Stimulated activated CD8-positive, alpha-beta memory T cell treated with anti-CD3 and anti-CD28 coated beads, Interleukin-7, amount 100 ng/mL, for 24 hours (primary cell): Measurements from ENCODE around the gene GAGE10.

Experiments
- DNase-seq: peaks from one replicate; pipeline ENCODE4 v3.0.0-alpha.2; 2020; ENCODE audit warnings: low read depth

GAGE10 gene, protein sequence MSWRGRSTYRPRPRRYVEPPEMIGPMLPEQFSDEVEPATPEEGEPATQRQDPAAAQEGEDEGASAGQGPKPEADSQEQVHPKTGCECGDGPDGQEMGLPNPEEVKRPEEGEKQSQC

DNA sequence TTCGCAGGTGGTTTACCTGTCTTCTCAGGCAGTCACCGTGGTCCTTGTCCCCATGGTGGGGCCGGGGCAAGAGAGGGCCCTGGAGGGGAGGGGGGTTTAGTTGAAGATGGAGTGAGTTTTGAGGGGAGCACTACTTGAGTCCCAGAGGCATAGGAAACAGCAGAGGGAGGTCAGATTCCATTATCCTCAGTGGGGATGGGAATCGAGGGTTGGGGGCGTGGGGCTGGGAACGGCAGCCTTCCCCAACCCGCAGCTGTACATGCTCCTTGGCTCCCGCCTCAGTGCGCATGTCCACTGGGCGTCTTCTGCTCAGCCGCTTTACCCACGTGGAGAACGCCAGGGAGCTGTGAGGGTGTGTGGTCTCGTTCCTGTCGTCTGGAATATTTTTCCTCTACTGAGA is at the start of gene GAGE10:
Gene GAGE10, plus strand, starts transcription at position 301 of the 400 bp plus-strand sequence. CDS start 1,214 bp downstream, outside the sequence.
- no peak for DNase-seq

DNA sequence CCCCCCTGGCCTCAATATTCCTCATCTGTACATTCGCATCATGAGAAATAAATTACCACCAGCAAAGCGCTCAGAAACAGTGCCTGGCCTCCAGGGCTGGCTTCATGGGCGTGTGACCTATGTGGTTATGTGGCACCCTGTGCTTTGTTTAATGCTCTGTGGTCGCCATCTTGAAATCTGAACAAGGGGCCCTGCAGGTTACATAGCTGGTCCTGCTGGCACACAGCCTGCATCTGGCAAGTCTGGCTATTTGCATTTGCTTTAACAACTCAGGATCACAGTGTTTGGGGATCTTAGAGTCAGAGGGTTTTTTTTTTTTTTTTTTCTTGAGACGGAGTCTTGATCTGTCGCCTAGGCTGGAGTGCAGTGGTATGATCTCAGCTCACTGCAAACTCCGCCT is 48.8 kb upstream of the GAGE10 start:
- no peak for DNase-seq

DNA sequence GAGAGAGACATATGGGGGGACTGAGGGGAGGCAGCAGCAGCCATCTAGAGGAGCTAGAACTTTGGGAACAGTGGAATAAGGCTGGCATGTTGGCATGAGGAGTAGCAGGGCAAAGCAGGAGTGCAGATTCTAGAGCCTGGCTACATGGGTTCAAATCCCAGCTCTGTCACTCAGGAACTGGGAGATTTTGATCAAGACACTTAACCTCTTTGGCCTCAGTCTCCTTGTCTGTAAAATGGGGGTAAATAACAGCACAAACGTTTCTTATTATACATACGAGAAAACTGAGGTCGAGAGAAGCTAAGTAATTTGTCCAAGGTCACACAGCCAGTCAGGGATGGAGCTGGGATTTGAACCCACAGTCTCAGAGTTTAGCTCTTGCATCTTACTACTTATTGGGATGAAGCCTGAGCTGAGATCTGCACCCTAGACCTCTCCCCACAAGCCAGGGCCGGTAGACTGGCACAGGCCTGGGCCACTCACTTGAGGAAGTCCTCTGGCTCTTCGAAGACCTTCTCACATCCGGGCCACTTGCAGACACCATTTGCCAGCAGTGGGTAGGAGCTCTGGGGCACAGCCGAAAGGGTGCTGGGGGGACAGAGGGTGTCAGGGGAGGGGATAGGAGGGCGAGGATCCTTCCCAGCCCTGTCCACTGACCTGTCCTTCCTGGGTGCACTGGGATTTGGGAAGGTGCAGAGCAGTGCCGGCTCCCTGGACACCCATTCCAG is 47.0 kb upstream of the GAGE10 start:
- DNase-seq = no peak

DNA sequence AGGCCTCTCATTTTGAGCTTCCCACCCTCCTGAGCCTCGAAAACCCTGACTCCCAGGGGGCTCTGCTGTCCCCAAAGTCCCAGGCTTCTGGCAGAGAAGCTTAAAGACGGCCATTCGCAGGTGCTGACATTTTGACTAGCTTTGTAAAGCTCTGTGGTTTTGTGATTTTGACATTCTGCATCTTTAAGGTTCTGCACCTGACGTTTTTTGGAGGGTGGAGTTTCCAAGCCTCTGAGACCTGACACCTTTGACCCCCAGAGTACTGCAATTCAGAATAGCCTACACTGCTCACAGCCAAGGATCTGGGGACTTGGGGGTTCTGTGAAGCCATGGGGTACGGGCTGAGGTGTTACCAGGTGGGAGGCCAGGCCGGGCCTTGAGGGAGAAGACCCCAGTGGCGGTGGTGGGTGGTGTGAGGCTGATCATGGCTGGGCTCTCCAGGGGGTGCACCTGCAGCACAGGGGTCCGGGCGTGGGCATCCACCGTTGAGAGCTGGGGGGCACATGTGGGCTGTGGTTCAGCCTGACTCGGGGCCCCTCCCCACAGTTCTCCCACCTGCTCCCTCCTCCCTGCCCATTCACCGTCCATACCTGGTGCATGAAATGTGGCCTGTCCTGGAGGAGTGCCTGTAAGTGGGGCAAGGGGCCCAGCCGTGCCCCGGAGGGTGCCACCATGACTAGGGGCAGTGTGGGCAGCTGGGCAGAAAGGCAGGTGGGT is 46.2 kb upstream of the GAGE10 start:
- no peak for DNase-seq

DNA sequence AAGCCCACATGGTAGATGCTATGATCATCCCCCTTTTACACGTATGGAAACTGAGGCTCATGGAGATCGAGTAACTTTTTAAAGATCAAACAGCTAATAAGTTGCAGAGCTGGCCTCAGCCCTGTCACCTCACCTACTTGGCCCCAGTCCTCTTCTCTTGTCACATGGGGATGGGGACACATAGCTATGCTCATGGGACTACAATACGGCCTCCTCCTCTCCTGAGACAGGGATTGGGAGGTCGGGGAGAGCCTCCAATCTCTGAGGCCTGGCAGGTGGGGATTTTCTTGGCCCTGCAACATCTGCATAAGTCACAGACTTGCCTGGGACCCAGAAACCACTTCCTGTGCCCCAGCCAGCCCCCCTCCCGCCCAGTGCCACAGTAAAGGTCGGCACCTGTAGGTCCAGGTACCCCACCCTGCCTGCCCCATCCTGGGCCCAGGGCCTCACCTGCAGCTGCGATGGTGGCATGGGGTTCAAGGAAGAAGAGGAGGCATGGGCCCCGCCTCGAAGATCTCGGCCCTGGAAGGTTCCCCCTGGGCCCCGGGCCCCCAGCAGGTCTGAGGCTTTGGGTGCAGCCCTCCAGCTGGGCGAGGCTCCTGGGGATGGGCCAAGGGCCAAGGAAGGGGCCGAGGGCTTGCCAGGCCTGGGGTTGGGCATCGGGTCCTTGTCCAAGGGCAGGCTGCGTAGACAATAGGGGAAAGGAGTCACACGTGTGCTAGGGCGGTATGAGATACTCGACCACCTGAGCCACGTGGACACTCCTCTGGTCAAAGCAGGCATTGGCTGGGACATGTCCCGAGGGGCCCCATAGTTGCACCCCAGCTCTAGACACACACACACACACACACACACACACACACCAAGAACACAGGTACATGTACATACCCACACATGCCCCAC is 45.3 kb upstream of the GAGE10 start:
- DNase-seq = no peak

DNA sequence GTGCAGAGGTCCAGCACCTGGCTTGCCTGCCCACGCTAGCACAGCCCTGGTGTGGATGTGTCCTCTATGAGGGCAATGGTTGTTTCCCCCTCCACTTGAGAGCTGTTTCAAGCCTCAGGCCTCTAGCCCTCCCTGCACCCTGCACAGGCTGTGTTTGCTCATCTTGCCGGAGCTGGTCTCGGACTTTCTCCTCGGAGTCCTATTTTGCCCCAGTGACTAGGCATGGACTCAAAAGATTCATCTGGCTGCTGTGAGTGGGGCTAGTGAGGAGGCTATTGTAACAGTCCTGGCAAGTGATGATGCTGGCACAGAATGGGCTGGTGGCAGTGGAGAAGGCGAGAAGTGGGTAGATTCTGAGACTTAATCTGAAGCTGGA is 44.7 kb upstream of the GAGE10 start:
- DNase-seq = no peak

DNA sequence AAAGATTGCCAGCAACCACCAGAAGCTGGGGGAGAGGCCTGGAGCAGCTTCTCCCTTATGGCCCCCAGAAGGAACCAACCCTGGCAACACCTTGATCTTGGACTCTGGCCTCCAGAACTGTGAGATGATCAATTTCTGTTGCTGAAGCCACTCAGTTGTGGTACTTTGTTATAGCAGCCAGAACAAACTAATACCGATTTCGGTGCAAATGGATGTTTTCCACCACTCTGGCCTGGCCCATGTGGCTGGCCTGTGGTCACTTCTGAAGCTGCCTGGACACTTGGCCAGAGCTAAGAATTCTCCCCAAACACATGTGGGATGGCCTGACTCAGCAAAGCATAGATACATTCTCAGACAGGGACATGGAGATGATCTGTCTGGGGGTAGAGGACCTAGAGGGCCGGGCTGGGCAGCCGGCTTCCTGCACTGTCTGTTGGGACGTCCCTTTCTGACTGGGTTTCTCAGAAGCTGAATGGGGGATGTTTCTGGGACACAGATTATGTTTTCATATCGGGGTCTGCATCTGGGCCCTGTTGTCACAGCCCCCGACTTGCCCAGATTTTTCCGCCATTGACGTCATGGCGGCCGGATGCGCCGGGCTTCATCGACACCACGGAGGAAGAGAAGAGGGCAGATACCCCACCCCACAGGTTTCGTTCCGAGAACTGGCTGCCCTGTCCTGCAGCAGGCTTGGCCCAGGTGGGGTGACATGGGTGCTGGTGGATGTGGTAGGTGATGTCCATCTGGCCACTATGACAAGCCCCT is 43.0 kb upstream of the GAGE10 start:
- DNase-seq = no peak

DNA sequence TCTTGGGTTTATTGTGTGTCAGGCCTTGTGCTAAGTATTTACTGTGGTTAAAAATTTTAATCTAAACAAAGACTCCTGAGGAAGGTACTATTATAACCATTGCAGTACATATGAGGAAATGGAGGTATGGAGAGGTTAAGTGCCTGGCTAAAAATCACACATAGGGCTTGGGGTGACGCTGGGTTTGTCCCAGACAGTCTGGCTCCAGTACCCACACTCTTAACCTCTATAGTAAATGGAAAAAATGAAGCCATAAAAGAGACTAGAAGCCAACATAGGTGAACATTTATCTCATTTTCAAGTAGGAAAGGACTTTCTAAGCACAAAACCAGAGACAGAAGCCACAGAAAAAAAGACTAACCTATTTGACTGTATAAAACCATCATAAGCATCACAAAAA is 40.8 kb upstream of the GAGE10 start:
- no peak for DNase-seq

DNA sequence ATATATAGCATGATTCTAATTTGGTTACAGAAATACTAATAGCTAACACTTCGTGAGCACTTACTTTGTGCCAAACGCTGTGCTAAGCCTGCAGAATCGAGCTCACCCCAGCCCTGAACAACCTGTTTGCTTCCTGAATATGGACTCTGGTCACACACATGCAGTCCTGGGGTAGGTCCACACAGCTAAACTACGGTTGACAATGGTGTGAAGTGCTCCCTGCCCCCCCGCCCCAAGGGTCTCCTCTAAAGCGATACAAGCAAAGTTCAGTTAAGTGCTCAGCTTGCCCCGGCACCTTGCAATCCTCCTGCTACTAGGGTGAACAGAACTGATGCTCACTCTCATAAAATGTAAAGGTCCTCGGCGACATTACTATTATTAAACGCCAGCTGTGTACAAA is 39.8 kb upstream of the GAGE10 start:
- no peak for DNase-seq

DNA sequence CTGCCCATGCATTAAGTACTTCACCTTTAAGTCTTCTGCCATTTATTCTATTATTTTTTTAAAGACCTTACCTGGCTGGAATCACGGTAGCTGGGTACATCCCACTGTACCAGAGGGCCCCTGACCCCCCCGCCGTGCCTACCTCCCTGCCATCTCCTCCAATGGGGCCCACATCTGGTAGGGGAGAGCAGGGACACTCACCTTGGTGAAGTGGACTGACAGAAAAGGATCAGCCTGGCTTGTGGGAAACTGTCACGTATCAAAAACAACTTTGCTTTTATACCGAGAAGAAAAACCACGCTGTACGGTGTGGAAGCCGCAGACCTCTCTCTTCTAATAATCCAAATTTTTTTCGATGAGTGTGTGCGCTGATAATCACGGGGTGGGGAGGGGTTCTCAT is 39.0 kb upstream of the GAGE10 start, which contains the start of gene FOXP3:
Gene FOXP3, minus strand, starts transcription at position 251 of the 400 bp plus-strand sequence. CDS start 6,205 bp downstream, outside the sequence.
- no peak for DNase-seq

DNA sequence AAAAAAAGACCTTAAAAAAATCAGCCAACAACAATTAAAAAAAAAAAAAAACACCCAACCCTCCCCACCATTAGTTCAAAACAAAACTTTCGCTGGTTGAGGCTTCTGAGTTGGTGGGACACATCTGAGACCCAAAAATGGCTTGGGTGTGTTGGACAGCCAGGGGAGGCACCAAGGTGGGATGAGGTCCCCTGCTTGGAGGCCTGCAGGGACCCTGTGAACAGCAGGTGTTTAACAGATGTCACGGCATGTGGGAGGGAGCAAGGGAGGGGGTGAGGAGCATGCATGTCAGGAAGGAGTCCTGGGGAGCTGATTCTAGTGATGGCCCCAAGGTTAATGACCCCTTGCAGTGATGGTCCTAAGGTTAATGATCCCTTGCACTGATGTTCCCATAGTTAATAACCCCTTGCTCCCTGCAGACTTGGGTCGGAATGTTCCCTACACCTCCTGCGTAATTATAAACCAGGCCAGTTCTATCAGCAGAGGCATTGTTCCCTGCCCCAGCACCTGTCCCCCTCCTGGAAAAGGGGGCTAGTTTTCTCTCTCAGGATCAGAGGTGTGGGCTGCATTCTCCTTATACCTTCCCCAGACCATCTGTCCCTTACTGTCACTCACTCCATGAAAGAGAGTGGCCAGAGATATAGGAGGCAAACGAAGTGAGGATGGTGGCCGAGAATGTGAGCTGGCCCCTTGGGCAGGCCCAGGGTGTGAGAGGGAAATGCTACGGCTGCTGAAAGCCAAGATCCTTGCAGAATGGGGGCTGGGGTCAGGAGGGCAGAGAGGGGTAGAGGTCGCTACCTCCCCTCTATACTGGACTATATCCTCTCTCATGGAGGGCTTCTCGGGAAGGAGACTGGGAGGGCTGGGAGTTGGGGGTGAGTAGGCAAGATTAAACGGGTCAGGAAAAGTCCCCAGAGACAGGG is 36.7 kb upstream of the GAGE10 start:
- no peak for DNase-seq

DNA sequence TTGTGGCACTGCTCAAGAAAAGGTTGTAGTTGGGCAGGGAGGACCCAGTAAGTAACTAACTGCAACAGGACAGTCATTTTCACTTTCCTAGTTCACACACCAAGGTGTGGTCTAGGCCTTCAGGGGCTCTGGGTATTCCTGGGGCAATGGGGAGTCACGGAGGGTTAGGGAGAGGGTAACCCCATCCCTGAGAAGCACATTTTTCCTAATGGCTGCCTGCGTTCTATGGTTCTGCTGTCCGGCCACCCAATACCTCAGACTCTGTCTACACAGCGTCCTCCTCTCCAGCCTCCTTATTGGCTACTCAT is 34.8 kb upstream of the GAGE10 start:
- DNase-seq = no peak

DNA sequence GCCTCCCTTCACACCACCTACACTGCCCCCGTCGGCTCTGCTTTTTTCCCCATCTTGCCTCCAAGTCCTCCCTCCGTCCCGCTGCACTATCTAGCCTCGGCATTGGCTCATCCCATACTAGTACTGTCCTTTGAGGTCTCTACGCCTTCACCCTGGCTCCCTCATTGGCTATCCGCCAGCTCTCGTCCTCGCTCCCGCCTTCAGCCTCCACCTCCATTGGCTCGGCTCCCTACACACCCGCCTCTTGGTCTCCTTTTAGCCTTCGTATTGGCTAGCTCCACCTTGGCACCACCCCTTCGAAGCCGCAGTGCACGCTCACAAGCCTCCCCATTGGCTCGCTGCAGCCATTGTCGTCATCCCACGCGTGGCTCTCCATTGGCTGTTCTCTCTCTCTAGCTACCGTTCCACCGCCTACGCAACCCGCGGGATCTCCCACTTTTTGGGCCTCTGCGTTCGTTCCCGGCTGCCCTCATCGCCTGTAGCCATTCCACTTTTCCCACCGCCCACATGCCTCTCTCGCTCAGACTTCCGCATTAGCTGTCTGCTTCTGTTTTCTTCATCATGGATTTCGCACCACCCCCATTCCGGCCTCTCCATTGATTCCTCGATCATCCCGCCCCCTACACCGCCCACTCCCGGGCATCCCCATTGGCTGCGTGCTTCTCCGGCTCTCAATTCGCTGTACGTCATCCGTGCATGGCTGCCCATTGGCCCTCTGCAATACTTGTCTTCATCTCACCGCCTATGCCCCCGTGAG is 34.3 kb upstream of the GAGE10 start:
- DNase-seq = peak; percentile 87

DNA sequence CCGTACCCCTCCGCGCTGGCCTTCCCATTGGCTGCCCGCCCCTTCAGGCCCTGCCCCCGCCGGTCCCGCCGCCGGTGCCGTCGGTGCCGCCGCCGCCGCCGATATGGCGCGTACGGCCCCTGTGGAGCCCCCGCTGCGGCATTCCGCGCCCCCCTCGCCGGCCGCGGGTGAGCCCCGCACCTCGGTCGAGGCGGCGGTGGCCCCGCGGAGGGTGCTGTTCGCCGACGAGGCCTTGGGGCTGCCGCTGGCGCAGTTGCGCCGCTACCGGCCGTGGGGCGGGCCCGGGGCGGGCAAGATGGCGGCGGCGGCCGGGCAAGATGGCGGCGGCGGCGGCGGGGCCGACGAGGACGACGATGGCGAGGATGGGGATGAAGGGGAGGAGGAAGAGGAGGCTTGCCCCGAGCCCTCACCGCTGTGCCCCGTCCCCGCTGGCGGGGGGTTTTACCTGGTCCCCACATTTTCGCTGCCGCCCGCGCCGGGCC is 33.6 kb upstream of the GAGE10 start, which contains the start of gene PPP1R3F:
Gene PPP1R3F, plus strand, starts transcription at position 27 of the 482 bp plus-strand sequence. Its CDS starts 77 bp downstream, at position 104.
- no peak for DNase-seq

DNA sequence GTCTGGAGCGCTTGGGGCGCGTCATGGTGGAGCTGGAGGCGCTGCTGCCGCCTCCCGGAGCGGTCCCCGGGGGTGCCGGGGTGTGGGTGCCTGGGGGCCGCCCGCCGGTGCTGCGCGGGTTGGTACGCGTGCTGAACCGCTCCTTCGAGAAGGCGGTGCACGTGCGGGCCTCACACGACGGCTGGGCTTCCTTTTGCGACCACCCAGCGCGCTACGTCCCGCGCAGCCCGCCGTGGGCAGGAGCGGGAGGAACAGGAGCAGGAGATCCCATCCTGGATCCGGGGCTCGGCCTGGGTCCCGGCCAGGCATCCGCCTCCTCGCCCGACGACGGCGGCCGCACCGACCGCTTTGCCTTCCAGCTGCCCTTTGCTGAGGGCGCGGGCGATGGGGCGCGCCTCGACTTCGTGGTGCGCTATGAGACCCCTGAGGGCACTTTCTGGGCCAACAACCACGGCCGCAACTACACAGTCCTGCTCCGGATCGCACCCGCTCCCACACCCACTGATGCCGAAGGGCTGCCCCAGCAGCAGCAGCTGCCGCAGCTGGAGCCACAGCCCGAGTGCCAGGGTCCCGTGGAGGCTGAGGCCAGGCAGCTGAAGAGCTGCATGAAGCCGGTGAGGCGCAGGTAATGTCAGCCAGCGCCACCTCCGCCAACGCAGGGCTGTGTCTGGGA is 33.1 kb upstream of the GAGE10 start:
- DNase-seq = no peak

DNA sequence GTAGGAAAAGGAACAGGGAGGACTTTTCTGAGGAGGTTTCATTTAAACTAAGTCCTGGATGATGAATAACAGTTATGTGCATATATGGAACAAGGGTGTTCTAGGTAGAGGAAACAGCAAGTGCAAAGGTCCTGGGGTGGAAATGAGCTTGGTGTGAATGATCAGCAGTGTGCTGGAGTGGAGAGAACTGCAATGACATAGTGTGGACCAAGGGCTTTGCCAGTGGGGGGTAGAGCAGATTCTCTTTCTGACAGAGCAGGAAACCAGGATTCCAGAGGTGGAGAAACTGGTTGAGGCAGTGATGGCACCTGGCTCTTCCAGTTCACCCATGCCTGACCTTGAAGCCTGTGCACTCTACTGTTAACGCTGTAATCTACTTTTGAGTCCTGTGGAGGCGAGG is 32.1 kb upstream of the GAGE10 start:
- no peak for DNase-seq

DNA sequence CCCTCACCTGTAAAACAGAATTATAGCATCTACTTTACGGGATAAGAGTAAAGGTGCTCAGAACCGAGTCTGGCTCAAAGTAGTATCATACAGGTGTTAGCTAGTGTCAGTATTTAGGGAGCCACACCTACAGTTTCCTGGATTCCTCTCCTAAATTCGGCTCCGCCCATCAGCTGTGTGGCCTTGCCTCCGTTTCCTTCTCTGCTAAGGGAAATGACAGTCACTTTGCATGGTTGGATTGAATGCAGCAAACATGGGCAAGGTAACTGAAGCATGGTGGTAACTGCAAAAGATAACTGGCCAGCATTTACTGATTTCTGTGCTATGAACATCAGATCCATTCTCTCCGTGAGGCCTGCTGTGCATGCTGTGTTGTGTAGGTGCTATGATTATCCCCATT is 31.0 kb upstream of the GAGE10 start:
- DNase-seq = no peak

DNA sequence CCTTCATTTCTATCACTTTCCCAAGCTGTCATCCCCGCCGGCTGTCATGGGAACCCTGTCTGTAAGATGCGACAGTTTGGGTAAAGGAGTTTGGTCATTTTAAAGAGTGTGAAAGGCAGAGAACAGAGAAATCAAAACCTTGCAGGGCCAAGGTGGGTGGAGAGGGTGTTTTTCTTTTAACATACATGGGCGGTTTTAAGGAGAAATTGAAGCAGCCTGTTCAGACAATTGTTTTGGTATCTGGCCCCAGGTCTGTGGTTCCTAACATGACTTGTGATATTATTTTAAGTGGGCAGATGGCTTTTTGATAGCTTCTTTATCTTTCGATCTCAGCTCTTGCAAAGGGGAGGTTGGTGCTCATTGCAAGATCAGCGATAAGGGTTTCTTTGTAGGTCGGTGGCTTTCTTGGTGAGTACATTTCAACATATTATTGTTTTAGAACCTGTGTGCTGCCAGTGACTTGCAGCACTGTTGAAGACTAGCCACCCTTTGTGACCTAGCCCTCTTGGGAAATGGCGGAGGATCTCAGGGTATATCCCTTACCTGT is 30.2 kb upstream of the GAGE10 start:
- no peak for DNase-seq

DNA sequence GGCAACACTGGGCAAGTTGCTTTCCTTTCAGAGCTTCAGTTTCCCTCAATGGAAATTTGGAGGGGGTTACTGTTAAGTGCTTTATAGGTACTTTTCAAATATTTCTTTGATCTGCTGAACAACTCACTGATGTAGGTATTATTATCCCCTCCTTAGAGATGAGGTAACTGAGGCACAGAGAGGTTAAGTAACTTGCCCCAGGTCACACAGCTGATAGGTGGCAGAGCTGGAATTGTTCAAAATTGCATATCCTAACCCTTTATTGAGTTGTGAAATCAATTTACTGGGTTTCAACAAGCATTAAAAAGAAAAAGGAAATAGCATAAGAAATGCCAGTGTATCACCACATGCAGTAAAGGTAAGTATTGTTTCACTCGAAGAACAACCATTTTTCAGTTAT is 27.2 kb upstream of the GAGE10 start:
- DNase-seq = no peak
